HEK293 (cell line): Measurements from ENCODE around the gene SUSD3.

Source experiments
- CTCF ChIA-PET: fragments of 350-600 bp; formaldehyde crosslinking; extraction: SDS; loops from one replicate; lab custom pipeline; 2021; ENCODE audit warnings: antibody characterized with exemption; lab: Yijun Ruan, JAX
- POLR2A ChIA-PET: fragments of 300-600 bp; formaldehyde crosslinking; extraction: SDS; loops from one replicate; lab custom pipeline; 2020; ENCODE audit warnings: antibody characterized with exemption, inconsistent platforms; lab: Yijun Ruan, JAX
- H3K27ac ChIP-seq: fragments of 200-500 bp; sonication (Bioruptor generic); 2 replicates; pipeline ENCODE4 v1.5.1; 2014; ENCODE audit warnings: low read depth, low read length, control low read depth, inconsistent platforms; ENCODE audit errors: extremely low read depth
- H3K36me3 ChIP-seq, 2 experiments: fragments of 200-500 bp in 1 of 2; sonication (Bioruptor generic) in 1 of 2; 1 replicate in 1 of 2; 2 replicates in 1 of 2; pipeline ENCODE4 v1.5.1; 2014 to 2017; ENCODE audit warnings: inconsistent platforms in 2 of 2, low read length in 2 of 2; ENCODE audit not compliant: control insufficient read depth in 2 of 2, insufficient read depth in 1 of 2
- H3K4me1 ChIP-seq: fragments of 200-500 bp; sonication (Bioruptor generic); 2 replicates; pipeline ENCODE4 v1.5.1; 2014; ENCODE audit warnings: mild to moderate bottlenecking, low read length, inconsistent platforms; ENCODE audit not compliant: control insufficient read depth, insufficient read depth
- H3K4me3 ChIP-seq: 2 replicates; pipeline ENCODE4 v1.5.1; 2011; ENCODE audit warnings: low read depth, mild to moderate bottlenecking, control low read depth, low read length, moderate library complexity
- H3K9me3 ChIP-seq: fragments of 200-500 bp; sonication (Bioruptor generic); 2 replicates; pipeline ENCODE4 v1.5.1; 2014; ENCODE audit warnings: low read depth, low read length, inconsistent platforms; ENCODE audit not compliant: control insufficient read depth, insufficient read depth
- ATF2 ChIP-seq: fragments of 450-650 bp; formaldehyde crosslinking; IDR thresholded peaks from 2 replicates; pipeline ENCODE4 v1.5.1; 2016; ENCODE audit warnings: missing biosample characterization, missing genetic modification characterization, low read depth
- BCL6B ChIP-seq: fragments of 450-650 bp; formaldehyde crosslinking; IDR thresholded peaks from 2 replicates; pipeline ENCODE4 v1.5.1; 2017; ENCODE audit warnings: missing biosample characterization, missing genetic modification characterization
- KLF1 ChIP-seq: fragments of 450-650 bp; formaldehyde crosslinking; IDR thresholded peaks from 2 replicates; pipeline ENCODE4 v1.5.1; 2016; ENCODE audit warnings: missing biosample characterization, missing genetic modification characterization
- KLF8 ChIP-seq: fragments of 450-650 bp; formaldehyde crosslinking; IDR thresholded peaks from 2 replicates; pipeline ENCODE4 v1.5.1; 2016; ENCODE audit warnings: missing biosample characterization, missing genetic modification characterization
- MEIS1 ChIP-seq: sonication (generic); formaldehyde crosslinking; IDR thresholded peaks from 2 replicates; pipeline ENCODE4 v1.8.1; 2022; ENCODE audit warnings: missing genetic modification reagents, mild to moderate bottlenecking, borderline replicate concordance
- MYNN ChIP-seq: fragments of 450-650 bp; formaldehyde crosslinking; IDR thresholded peaks from 2 replicates; pipeline ENCODE4 v1.5.1; 2016; ENCODE audit warnings: missing biosample characterization, missing genetic modification characterization, borderline replicate concordance
- SCRT1 ChIP-seq: fragments of 450-650 bp; formaldehyde crosslinking; IDR thresholded peaks from 2 replicates; pipeline ENCODE4 v1.5.1; 2016; ENCODE audit warnings: missing biosample characterization, missing genetic modification characterization, borderline replicate concordance
- SCRT2 ChIP-seq: fragments of 450-650 bp; formaldehyde crosslinking; IDR thresholded peaks from 2 replicates; pipeline ENCODE4 v1.5.1; 2016; ENCODE audit warnings: missing biosample characterization, missing genetic modification characterization
- SP7 ChIP-seq: fragments of 450-650 bp; formaldehyde crosslinking; IDR thresholded peaks from 2 replicates; pipeline ENCODE4 v1.5.1; 2016; ENCODE audit warnings: missing biosample characterization, missing genetic modification characterization
- ZBTB20 ChIP-seq: fragments of 450-650 bp; formaldehyde crosslinking; IDR thresholded peaks from 2 replicates; pipeline ENCODE4 v1.5.1; 2016; ENCODE audit warnings: missing biosample characterization, missing genetic modification characterization
- ZBTB7A ChIP-seq: fragments of 450-650 bp; formaldehyde crosslinking; IDR thresholded peaks from 2 replicates; pipeline ENCODE4 v1.5.1; 2016; ENCODE audit warnings: low read depth, missing biosample characterization, missing genetic modification characterization
- ZFHX2 ChIP-seq: fragments of 450-650 bp; formaldehyde crosslinking; conservative IDR thresholded peaks from 2 replicates; pipeline ENCODE4 v1.5.1; 2016; ENCODE audit warnings: missing biosample characterization, missing genetic modification characterization
- ZNF121 ChIP-seq: fragments of 450-650 bp; formaldehyde crosslinking; IDR thresholded peaks from 2 replicates; pipeline ENCODE4 v1.5.1; 2016; ENCODE audit warnings: missing biosample characterization, missing genetic modification characterization
- ZNF175 ChIP-seq: fragments of 450-650 bp; formaldehyde crosslinking; IDR thresholded peaks from 2 replicates; pipeline ENCODE4 v1.5.1; 2016; ENCODE audit warnings: missing biosample characterization, missing genetic modification characterization
- ZNF560 ChIP-seq: fragments of 450-650 bp; formaldehyde crosslinking; IDR thresholded peaks from 2 replicates; pipeline ENCODE4 v1.5.1; 2017; ENCODE audit warnings: missing biosample characterization, missing genetic modification characterization, borderline replicate concordance
- ZNF561 ChIP-seq: fragments of 450-650 bp; IDR thresholded peaks from 2 replicates; pipeline ENCODE4 v1.5.1; 2018; ENCODE audit warnings: missing biosample characterization, missing genetic modification characterization, borderline replicate concordance
- ZNF777 ChIP-seq: fragments of 450-650 bp; formaldehyde crosslinking; IDR thresholded peaks from 2 replicates; pipeline ENCODE4 v1.5.1; 2017; ENCODE audit warnings: missing biosample characterization, missing genetic modification characterization, borderline replicate concordance
- ZNF785 ChIP-seq: fragments of 450-650 bp; formaldehyde crosslinking; IDR thresholded peaks from 2 replicates; pipeline ENCODE4 v1.5.1; 2016; ENCODE audit warnings: missing biosample characterization, missing genetic modification characterization
- ZNF791 ChIP-seq: fragments of 450-650 bp; formaldehyde crosslinking; IDR thresholded peaks from 2 replicates; pipeline ENCODE4 v1.5.1; 2016; ENCODE audit warnings: missing biosample characterization, missing genetic modification characterization
- ZNF843 ChIP-seq: fragments of 450-650 bp; formaldehyde crosslinking; IDR thresholded peaks from 2 replicates; pipeline ENCODE4 v1.5.1; 2016; ENCODE audit warnings: missing biosample characterization, missing genetic modification characterization
- ZSCAN16 ChIP-seq: fragments of 450-650 bp; formaldehyde crosslinking; IDR thresholded peaks from 2 replicates; pipeline ENCODE4 v1.5.1; 2016; ENCODE audit warnings: missing biosample characterization, missing genetic modification characterization

The SUSD3 gene

GRCh38 chr9:93058355-93059010 lies at the start of gene SUSD3:
TSS of gene SUSD3 (plus strand) at chr9:93058701. CDS start at chr9:93058743, 42 bp downstream.
- H3K4me1 ChIP-seq, result no peaks in the 10 kb centered on the region
- no peaks in the 10 kb centered on the region for H3K9me3 ChIP-seq
- ChIA-PET CTCF (no interaction called here), POLR2A (interaction anchor here (0.7 kb wide), 1 partner anchor 20 kb away, joined by 3 read pairs; no protein-coding TSS in a partner anchor)
- no peak within 1 kb of the TSS for H3K4me3 ChIP-seq
- H3K27ac ChIP-seq, result no peak within 1 kb of the TSS
- TF ChIP-seq ZNF785 (tag by site-specific recombination) (no peak), SCRT2 (tag by site-specific recombination) (no peak), ZFHX2 (tag by site-specific recombination) (0 out of 2 replicates have a peak, but pooled peaks have one; percentile 7), ZBTB20 (no peak), ZNF561 (tag by site-specific recombination) (no peak), MEIS1 (CRISPR knock-in tag) (no peak), KLF1 (peak; percentile 87), KLF8 (tag by site-specific recombination) (peak; percentile 57; the same call in 1 of the 2 replicates)
- no peaks in the 10 kb centered on the region for H3K36me3 ChIP-seq

GRCh38 chr9:93009337-93010015 lies 49.0 kb upstream of the SUSD3 start:
- no peak overlapping the region for H3K27ac ChIP-seq

GRCh38 chr9:93010056-93010455 lies 48.4 kb upstream of the SUSD3 start:
- no peak overlapping the region for H3K4me3 ChIP-seq
- ChIA-PET CTCF (interaction anchor here (0.9 kb wide), 1 partner anchor 18 kb away, joined by 3 read pairs; no protein-coding TSS in a partner anchor), POLR2A (no interaction called here)
- no peak for TF ChIP-seq ZNF121
- no peak overlapping the region for H3K27ac ChIP-seq
- no peaks in the 10 kb centered on the region for H3K4me1 ChIP-seq
- H3K36me3 ChIP-seq, result no peaks in the 10 kb centered on the region
- H3K9me3 ChIP-seq, result no peaks in the 10 kb centered on the region

More at GRCh38 chr9:93009337-93010015, 49.0 kb upstream of the SUSD3 start:
- Histone ChIP-seq H3K4me3 (no peak overlapping the region), H3K36me3 (no peaks in the 10 kb centered on the region), H3K9me3 (no peaks in the 10 kb centered on the region), H3K4me1 (no peaks in the 10 kb centered on the region)
- ChIA-PET POLR2A (no interaction called here), CTCF (interaction anchor here (0.6 to 0.9 kb wide), 3 partner anchors 18 to 671 kb away, joined by 3 read pairs; no protein-coding TSS in a partner anchor)
- TF ChIP-seq ZNF560 (tag by site-specific recombination) (no peak), ZNF777 (tag by site-specific recombination) (no peak), SP7 (tag by site-specific recombination) (no peak), ZSCAN16 (no peak), SCRT1 (peak; percentile 61; the same call in 1 of the 2 replicates), ATF2 (tag by site-specific recombination) (no peak), BCL6B (no peak), ZNF791 (no peak), ZNF843 (tag by site-specific recombination) (no peak), ZNF175 (tag by site-specific recombination) (no peak), ZNF785 (tag by site-specific recombination) (no peak), SCRT2 (tag by site-specific recombination) (peak; percentile 80), ZBTB7A (tag by site-specific recombination) (no peak), MYNN (tag by site-specific recombination) (no peak)
